Stimulated activated CD8-positive, alpha-beta memory T cell treated with anti-CD3 and anti-CD28 coated beads, Interleukin-15, amount 100 ng/mL, for 48 hours (primary cell): Measurements from ENCODE around the gene FRYL.
"Not testable (repeated sequence)": the region's sequence is repeated elsewhere in the genome, so short reads cannot be mapped to it uniquely, and the experiment has no call there.

ENCODE experiments used
- DNase-seq, 2 donors: peaks; one replicate each; pipeline ENCODE4 v3.0.0-alpha.2; 2020; ENCODE audit warnings: low read depth in 2 of 2

The FRYL gene

DNA sequence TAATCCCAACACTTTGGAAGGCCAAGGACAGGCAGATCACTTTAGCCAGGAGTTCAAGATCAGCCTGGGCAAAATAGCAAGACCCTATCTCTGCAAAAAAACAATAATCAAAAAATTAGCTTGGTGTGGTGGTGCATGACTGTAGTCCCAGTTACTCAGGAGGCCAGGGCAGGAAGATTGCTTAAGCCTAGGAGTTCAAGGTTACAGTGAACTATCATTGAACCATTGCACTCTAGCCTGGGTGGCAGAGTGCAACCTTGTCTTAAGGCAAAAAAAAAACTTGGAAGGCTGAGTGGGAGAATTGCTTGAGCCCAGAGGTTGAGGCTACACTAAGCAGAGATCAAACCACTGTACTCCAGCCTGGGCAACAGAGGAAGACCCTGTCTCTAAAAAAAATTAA lies 5.2 kb upstream of the FRYL start:
- no peak for DNase-seq

DNA sequence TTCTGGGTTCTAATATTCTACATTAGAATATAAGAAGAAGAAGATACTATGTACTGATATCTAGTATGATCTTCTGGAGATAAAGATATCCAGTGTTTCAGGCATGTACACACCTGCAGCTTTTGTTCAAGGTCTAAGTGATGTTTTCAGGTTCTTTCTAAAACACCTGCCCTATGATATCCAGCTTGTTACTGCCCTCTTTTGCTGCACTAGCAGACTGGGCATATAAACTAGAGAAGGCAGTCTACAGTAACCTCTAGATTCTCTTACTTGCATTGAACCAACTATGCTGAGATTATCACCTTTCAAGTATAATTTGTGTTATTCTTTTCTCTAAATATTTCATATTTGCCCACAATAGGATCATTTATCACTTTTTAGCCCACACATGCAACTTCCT lies 1.9 kb upstream of the FRYL start:
- DNase-seq = no peak

DNA sequence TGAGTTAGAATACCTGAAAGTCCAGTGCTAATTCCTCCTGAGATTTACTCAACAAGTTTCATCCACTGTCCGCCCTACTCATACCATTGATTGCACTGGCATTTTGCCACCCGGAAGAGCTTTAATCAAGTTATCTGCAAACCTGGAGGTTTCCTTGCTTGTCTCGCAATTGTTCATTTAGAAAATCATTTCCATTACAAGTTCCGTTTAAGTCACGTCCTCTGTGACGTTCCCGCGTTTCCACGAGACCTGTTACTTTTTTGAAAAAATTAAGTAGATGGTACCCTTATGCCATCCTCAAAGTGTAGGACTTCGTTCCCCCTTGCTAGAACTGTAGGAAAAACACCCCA lies 761 bp upstream of the FRYL start:
- DNase-seq = no peak

DNA sequence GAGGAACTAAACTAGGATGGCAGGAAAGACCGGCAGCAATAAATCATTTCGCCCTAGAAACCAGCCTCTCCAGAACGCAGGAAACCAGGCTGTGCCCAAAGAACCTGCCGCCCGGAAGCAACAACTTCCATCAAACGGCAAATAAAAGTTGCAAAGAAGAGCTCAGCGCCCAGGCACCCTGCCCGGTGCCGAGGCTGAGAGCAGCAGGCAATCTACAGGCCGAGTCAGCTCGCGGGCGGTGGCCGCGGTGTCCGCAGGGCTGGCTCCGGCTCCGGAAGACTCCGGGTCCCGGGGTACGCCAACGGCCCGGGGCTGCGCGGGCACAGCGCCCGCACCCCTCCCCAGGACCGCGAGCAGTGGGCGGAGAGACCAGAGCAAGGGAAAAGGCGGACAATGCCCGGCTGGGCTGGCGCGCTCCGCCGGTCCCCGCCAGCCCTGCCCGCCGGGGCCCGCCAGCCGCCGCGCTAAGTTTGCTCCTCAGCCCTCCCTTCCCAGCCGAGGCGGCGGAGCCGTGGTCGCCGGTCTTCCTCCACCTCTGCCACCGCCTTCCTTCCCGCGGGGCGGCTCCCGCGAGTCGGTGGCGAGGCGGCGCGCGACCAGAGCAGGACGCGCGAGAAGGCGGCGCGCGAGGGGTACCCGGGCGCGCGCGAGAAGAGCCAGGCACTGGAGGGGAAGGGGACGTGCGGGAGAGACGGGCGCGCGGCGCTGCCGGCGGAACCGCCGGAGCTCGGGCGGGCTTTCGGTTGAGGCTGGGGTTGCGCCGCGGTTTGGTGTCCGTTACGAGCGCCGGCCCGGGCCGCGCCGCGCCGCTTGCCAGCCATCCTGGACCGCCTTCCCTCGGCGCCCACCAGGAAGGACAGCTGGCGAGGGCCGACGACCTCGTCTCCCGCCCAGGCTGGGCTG lies 733 bp downstream of the FRYL start:
- DNase-seq = peak; percentile 48 to 51

DNA sequence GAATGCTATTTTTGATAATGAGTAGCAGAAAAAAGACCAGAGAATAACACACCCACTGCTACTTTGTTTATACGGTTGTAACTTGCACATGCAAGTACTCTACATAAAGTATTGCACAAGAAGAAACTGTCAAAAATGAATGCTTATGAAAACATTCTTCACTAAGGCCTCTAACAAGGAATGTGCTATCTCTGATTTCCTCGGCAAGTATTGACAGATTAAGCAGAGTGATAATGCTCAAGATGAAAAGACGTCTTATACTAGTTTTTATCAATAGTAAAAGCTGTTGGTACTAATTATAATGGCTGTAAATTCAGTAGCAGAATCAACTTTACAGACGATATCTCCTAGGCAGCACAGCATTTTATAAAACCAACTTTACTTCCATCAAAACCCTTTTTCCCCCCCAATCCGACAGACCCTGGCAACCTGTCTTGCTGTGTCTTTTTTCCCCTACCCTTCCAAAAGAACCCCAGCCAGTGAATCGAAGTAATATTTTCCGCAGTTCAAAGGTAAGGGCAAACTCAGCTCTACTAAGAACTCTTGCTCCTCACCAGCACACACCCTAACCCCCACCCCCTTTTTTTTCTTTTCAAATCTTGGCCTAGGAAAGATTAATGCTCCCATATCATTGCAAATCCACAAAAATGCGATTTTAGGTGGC lies 1.5 kb downstream of the FRYL start:
- no peak for DNase-seq

DNA sequence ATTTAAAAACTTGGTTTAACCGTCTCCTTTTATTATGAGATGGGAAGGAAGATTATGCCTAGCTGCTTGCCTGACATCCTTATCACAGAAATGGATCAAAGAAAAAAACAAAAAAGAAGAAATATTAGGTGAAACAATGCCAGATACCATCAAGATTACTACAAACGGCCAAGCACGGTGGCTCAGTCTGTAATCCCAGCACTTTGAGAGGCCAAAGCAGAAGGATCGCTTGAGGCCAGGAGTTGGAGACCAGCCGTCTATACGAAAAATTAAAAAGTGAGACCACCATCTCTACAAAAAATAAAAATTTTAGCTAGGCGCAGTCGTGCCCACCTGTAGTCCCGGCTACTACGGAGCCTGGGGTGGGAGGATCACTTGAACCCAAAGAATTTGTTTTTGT lies 2.3 kb downstream of the FRYL start:
- no peak for DNase-seq

DNA sequence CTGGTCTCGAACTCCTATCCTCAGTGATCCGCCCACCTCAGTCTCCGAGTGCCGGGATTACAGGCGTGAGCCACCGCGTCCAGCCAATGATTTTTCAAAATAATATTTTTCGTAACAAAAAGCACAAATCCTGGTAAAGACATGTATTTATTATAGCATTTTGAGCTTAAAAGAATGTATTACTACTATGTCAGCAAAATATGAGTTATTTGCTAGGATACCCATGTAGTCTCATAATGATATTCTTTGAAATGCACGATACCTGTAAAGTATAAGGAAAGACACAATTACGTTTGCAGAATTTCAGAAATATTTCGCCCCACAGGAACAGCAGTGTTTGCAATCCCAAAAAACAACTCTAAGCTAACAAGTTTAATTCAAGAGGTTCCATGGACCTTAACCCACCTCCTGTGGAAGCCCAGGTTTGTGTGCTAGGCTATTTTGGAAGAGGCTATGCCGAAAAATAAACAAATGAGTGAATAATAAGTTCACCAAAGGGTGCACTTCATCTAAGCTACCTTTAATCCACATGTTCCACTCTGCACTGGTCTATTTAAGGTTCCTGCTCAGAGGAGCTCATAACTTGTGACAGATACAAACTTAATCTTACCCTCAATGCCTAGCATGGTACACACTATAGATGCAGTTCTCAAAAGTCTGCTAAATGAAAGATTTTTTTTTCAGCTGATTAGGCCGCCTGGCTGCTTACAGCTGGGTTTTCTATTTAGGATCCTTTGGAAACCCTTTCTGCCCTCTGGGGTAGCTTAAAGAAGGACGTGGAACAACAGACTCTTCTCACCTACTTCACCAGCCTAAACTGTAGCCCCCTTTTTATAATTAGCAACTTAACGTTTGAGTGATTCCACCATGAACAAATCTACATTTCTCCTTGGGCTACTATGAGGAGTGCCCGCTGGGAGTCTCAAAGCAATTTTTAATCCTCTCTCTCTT lies 5.0 kb downstream of the FRYL start:
- no peak for DNase-seq

DNA sequence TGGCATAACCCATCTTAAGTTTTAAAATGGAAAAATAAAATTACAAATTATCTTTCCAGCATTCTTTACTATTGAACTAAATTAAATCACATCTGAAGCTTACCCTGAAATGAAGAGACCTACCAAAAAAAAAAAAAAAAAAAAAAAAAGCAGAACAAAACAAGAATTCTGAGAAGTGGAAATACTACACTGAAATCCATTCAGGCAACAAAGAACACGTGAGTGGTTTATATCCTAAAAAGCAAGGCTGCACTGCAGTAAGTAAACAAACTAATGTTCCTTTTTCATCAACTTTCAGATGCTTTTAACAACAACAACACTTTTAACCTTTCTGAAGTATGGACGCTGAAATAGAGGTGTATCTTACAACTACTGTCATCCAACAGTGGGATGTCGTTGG lies 7.5 kb downstream of the FRYL start:
- no peak for DNase-seq

DNA sequence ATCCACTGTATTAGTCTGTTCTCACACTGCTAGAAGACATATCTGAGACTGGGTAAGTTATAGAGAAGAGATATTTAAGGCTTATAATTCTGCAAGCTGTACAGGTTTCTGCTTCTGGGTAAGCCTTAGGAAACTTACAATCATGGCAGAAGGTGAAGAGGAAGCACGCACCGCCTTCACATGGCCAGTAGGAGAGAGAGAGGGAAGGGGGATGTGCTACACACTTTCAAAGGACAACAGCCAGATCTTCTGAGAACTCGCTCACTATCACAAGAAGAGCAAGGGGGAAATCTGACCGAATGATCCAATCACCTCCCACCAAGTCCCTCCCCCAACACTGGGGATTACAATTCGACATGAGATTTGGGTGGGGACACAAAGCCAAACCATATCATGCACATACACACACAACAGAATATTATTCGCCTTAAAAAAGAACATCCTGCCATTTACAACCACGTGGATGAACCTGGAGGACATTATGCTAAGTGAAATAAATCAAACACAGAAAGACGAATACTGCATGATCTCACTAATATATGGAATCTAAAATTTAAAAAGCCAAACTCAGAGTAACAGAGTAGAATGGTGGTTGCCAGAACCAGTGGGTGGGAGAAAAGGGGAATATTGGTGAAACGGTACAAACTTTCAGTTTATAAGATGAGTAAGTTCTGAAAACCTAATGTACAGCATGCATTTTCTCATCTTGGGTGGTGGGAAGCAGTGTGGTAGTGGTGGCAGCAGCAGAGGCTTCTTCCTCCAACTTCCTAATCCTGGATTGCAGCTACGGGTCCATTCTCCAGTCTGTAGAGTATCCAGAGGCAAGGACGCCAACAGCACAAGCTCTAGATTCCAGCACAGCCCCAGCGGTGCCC lies 12.8 kb downstream of the FRYL start:
- DNase-seq = no peak

DNA sequence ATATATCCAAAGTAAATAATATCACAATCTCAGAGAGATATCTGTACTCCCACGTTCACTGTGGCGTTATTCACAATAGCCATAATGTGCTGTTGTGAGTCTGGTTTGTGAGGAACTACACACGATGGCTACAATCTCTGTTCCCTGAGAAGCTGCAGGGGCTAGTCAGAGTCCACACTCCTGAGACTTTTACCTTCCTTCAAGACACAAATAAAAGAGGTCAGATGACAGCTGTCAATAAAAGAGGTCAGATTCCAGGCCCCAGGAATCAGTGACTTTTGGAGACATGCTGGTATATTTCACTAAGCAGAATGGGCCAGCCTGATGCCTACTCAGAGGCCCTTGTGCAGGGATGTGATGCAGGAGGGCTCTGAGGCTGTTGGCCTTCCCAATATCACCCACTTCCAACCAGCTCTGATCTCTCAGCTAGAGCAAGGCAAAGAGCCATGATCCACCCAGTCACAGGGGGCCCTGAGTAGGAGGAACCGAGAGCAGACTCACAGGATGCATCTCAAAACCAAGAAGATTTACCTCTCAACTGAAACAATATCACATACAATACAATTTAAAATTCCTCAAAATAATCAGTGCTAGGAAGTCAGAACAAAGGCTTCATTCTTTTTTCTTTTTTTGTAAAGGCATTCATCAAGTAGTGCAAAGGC lies 13.8 kb downstream of the FRYL start:
- no peak for DNase-seq

DNA sequence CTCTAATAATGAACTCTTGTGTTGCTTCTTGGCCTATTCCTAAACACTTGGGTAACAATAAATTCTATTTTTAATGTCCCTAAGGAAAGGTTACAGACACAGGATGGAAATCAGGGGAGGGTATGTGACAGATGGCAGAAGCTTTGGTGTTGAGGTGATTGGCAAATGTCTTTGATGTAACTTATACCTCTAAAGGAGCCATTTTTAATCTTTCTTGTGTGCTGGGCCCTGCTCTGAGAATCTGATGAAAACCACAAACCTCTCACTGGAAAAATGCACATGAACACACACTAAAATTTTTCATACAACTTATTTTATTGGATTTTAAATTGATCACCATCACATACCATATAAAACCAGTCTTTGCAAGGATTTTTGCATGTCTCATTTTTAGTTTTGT lies 17.7 kb downstream of the FRYL start:
- DNase-seq = no peak

DNA sequence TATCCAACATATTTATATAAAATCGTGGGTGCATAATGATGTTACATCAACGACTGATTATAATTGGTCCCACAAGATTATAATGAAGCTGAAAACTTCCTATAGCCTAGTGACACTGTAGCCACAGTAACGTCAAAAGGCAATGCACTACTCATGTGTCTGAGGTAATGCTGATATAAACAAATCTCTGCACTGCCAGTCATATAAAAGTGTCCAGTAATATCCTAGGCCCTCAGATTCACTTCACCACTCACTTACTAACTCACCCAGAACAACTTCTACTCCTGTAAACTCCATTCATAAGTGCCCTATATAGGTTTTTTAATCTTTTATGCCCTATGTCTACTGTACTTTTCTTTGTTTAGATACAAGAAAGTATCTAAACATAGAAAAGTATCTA lies 18.8 kb downstream of the FRYL start:
- DNase-seq = no peak

DNA sequence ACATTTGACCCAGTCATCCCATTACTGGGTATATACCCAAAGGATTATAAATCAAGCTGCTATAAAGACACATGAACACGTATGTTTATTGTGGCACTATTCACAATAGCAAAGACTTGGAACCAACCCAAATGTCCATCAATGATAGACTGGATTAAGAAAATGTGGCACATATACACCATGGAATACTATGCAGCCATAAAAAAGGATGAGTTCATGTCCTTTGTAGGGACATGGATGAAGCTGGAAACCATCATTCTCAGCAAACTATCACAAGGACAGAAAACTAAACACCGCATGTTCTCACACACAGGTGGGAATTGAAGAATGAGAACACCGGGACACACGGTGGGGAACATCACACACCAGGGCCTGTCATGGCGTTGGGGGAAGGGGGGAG lies 21.4 kb downstream of the FRYL start:
- not testable (repeated sequence) for DNase-seq

DNA sequence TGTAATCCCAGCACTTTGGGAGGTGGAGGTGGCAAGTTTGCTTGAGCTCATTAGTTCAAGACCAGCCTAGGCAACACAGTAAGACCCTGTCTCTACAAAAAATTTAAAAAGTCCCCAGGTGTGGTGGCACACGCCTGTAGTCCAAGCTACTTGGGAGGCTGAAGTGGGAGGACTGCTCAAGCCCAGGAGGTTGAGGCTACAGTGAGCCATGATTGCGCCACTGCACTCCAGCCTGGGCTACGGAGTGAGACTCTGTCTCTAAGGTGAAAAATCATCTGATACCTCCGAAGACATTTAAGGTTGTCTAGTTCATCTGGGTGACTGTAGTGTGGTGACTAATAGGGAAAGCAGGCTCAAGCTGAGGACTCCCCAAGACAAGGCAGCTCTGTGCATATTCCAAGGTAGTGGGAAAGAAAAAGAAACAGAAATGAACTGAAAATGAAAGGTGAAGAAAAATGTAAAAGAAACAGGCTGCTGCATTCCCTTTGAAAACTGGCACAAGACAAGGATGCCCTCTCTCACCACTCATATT lies 23.3 kb downstream of the FRYL start:
- no peak for DNase-seq

DNA sequence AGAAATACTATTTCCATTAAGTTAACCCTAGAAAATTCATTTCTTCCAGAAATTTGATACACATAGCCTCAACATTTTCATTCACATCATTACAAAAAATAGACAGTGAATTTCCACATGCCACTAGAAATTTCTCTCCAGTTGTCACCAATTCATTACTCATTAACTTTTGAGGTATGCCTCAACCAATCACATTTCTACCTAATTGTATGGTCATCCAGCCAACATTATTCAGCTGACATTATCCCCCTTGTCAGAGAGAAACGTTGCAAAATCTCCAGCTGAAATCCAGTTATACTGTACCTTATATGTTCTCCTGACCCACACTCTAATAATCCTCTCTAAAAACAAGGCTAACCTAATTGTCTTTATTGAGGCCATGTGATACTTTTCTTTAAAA lies 24.8 kb downstream of the FRYL start:
- no peak for DNase-seq

DNA sequence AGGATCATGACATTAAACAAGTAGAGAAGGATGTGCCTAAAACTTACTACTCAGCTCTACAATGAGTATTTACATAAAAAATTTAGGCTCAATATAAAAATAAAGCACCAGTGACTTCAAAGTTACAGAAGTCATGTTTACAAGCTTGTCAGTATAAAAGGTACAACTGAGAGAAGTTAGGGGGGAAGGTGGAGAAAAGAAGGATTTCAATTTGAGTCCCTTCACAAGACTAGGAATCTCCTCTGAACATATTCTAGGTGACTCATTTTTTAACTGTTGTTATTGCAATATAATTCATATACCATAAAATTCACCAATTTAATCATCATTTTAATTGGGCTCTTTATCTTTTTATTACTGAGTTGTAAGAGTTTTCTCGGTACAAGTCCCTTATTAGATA lies 26.9 kb downstream of the FRYL start:
- DNase-seq = no peak

DNA sequence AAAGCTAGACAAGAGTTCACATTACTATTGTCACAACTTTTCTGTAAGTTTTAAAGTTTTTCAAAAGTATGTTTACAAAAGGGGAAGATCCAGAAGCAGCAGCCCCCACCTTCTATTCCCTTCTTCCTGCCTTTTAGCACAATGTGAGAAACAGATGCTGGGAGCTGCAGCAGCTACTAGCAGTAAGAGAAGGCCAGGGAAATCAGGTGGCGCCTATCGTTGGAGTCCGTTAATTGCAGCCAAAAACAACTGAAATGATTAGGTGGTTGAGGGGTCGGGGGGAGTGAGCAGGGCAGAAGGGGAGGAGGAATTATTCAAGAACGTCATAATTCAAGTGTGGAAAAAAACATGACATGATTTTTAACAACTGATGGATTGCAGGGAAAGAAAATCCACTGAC lies 27.4 kb downstream of the FRYL start:
- DNase-seq = no peak

DNA sequence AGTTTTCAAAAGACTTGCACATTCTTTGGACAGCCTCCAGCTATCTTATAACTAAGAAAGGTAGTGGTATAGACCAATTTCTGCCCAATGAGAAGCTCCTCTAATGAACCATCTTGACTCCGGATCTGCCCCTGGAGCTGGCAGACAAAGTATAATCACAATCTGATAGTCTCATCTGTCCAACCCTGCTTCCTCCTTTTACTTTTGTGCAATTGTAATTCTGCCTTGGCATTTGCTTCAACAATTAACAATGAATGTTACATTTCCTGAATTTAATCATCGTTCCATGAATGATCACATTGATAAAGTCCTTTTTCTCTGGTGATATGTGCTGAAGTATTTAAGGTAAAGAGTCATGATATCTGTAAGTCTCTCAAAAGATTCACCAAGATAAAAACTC lies 27.8 kb downstream of the FRYL start:
- no peak for DNase-seq

DNA sequence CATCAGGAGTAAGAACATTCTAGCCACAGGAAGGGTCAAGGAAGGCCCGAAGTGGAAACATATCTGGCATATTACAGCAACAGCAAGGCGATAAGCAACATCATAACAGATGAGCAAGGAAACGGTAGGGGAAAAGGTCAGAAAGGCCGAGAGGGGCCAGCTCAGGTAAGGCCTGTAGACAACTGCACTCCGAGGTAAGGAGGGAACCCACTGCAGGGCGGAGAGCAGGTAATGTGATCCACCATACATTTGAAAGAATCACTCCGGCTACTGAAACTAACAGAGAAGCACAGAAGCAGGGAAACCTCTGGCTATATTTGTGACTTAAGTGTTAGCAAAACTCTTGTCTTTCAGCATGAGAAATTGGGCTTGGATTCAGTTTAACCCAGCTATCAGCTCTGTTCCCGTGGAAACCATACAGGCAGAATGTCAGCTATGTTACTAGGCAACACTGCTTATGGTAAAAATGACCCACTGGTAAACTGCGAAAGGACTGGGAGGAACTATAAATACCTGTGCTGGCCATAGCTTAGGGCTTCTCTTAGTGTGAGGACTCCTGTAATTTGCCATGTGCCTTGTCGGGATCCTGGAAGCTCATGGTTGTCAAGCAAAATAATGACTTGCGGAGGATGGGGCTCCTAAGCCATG lies 31.0 kb downstream of the FRYL start:
- no peak for DNase-seq
